SK-N-SH (cell line): ENCODE data around the gene FAM120A. TPM values are rescaled to one million over a fixed set of nuclear protein-coding genes. Genes with fewer than 3 reads are reported as not detected.

ENCODE experiments used
- CTCF ChIA-PET: fragments of 300-600, 350-600 bp; formaldehyde crosslinking; extraction: SDS; loops from one replicate; lab custom pipeline; 2021; lab: Yijun Ruan, JAX
- POLR2A ChIA-PET: fragments of 350-600 bp; sonication (Branson Sonifier 250); formaldehyde crosslinking; extraction: SDS; loops from one replicate; lab custom pipeline; 2020; ENCODE audit warnings: antibody characterized with exemption, inconsistent platforms; lab: Yijun Ruan, JAX
- DNase-seq: peaks from one replicate; pipeline ENCODE4 v3.0.0; 2012
- H2AFZ ChIP-seq: fragments of 200-600 bp; sonication (generic); 2 replicates; pipeline ENCODE4 v1.8.1; 2016; ENCODE audit warnings: antibody characterized with exemption, mild to moderate bottlenecking, low read depth
- H3F3A ChIP-seq: fragments of 200-600 bp; sonication (generic); replicated peaks from 2 replicates; pipeline ENCODE3; 2016; ENCODE audit warnings: antibody characterized with exemption, mild to moderate bottlenecking; ENCODE audit not compliant: insufficient read depth
- H3K27ac ChIP-seq, 2 experiments: fragments of 200-500 bp in 1 of 2; fragments of 200-600 bp in 1 of 2; sonication (Bioruptor generic) in 1 of 2; sonication (generic), shearing (Covaris generic) in 1 of 2; 2 replicates each; pipeline versions ENCODE4 v1.5.1 to v1.6.1; 2014 to 2016; ENCODE audit warnings: low read depth in 2 of 2, inconsistent platforms in 1 of 2, low read length in 1 of 2, mild to moderate bottlenecking in 1 of 2, mixed read lengths in 1 of 2
- H3K27me3 ChIP-seq: fragments of 200-600 bp; sonication (generic), shearing (Covaris generic); 2 replicates; pipeline ENCODE4 v1.6.1; 2016; ENCODE audit warnings: mixed run types; ENCODE audit not compliant: insufficient read depth
- H3K36me3 ChIP-seq, 2 experiments: fragments of 200-500 bp in 1 of 2; fragments of 200-600 bp in 1 of 2; sonication (Bioruptor generic) in 1 of 2; sonication (generic) in 1 of 2; replicated peaks in 1 of 2; 2 replicates each; pipeline versions ENCODE3 to v1.5.1; 2014 to 2016; ENCODE audit warnings: low read length in 1 of 2, mild to moderate bottlenecking in 1 of 2; ENCODE audit not compliant: insufficient read depth in 2 of 2, control insufficient read depth in 1 of 2
- H3K4me1 ChIP-seq, 2 experiments: fragments of 200-500 bp in 1 of 2; fragments of 200-600 bp in 1 of 2; sonication (Bioruptor generic) in 1 of 2; sonication (generic), shearing (Covaris generic) in 1 of 2; 2 replicates each; pipeline versions ENCODE4 v1.5.1 to v1.6.1; 2014 to 2016; ENCODE audit warnings: low read depth in 1 of 2, low read length in 1 of 2, mixed run types in 1 of 2; ENCODE audit not compliant: insufficient read depth in 2 of 2, control insufficient read depth in 1 of 2
- H3K4me2 ChIP-seq: fragments of 200-600 bp; sonication (generic), shearing (Covaris generic); 2 replicates; pipeline ENCODE4 v1.6.1; 2017; ENCODE audit warnings: mixed run types
- H3K4me3 ChIP-seq, 2 experiments: fragments of 200-500 bp in 1 of 2; fragments of 200-600 bp in 1 of 2; sonication (Bioruptor generic) in 1 of 2; sonication (generic), shearing (Covaris generic) in 1 of 2; 2 replicates each; pipeline versions ENCODE4 v1.5.1 to v1.8.1; 2014 to 2016; ENCODE audit warnings: low read depth in 2 of 2, inconsistent platforms in 1 of 2, low read length in 1 of 2, mild to moderate bottlenecking in 1 of 2, mixed read lengths in 1 of 2, moderate library complexity in 1 of 2
- H3K79me2 ChIP-seq: fragments of 200-600 bp; sonication (generic); 2 replicates; pipeline ENCODE4 v1.8.1; 2017; ENCODE audit warnings: mild to moderate bottlenecking; ENCODE audit not compliant: insufficient read depth
- H3K9ac ChIP-seq: fragments of 200-600 bp; sonication (generic); 2 replicates; pipeline ENCODE4 v1.6.1; 2017; ENCODE audit warnings: mixed run types
- H3K9me2 ChIP-seq: fragments of 200-600 bp; sonication (generic); 2 replicates; pipeline ENCODE4 v1.6.1; 2017; ENCODE audit warnings: mixed run types
- H3K9me3 ChIP-seq: fragments of 200-600 bp; sonication (generic); 2 replicates; pipeline ENCODE4 v1.6.1; 2017; ENCODE audit warnings: mixed run types, mild to moderate bottlenecking, moderate library complexity
- H4K20me1 ChIP-seq: fragments of 200-600 bp; sonication (generic); 2 replicates; pipeline ENCODE4 v1.6.1; 2017; ENCODE audit warnings: mild to moderate bottlenecking, mixed run types; ENCODE audit not compliant: insufficient read depth
- CHD2 ChIP-seq: fragments of 150-350 bp; IDR thresholded peaks from 2 replicates; pipeline ENCODE4 v1.6.1; 2018; ENCODE audit warnings: low read length; ENCODE audit not compliant: partially characterized antibody
- ELF1 ChIP-seq: IDR thresholded peaks from 2 replicates; pipeline ENCODE4 v1.4.0; 2012
- EP300 ChIP-seq, 2 experiments: IDR thresholded peaks; 2 replicates each; pipeline versions ENCODE4 v1.4.0 to v1.6.1; 2012; ENCODE audit warnings: borderline replicate concordance in 1 of 2, low read depth in 1 of 2, low read length in 1 of 2
- EZH2phosphoT487 ChIP-seq: fragments of 200-600 bp; sonication (generic); IDR thresholded peaks from 2 replicates; pipeline ENCODE4 v1.6.1; 2017; ENCODE audit warnings: low read depth, mixed run types, mild to moderate bottlenecking, antibody characterized with exemption, moderate library complexity, borderline replicate concordance
- GATA2 ChIP-seq: sonication (generic); formaldehyde crosslinking; IDR thresholded peaks from 2 replicates; pipeline ENCODE4 v1.5.0; 2020; ENCODE audit warnings: mild to moderate bottlenecking, missing genetic modification reagents
- JUND ChIP-seq: IDR thresholded peaks from 2 replicates; pipeline ENCODE4 v1.4.0; 2012
- PBX3 ChIP-seq: IDR thresholded peaks from 2 replicates; pipeline ENCODE4; 2012
- RAD21 ChIP-seq: IDR thresholded peaks from 2 replicates; pipeline ENCODE4 v1.6.1; 2012; ENCODE audit warnings: mild to moderate bottlenecking, low read length
- RXRA ChIP-seq: IDR thresholded peaks from 2 replicates; pipeline ENCODE4 v1.4.0; 2012; ENCODE audit warnings: low read depth, mild to moderate bottlenecking, borderline replicate concordance
- TAF1 ChIP-seq: IDR thresholded peaks from 2 replicates; pipeline ENCODE4 v1.6.1; 2012; ENCODE audit warnings: low read depth, mild to moderate bottlenecking, low read length, moderate library complexity, borderline replicate concordance
- TCF12 ChIP-seq: IDR thresholded peaks from 2 replicates; pipeline ENCODE4 v1.4.0; 2012
- TEAD4 ChIP-seq: IDR thresholded peaks from 2 replicates; pipeline ENCODE4 v1.4.0; 2012; ENCODE audit warnings: mild to moderate bottlenecking, borderline replicate concordance; ENCODE audit not compliant: insufficient read depth
- YY1 ChIP-seq: IDR thresholded peaks from 2 replicates; pipeline ENCODE4 v1.4.0; 2012; ENCODE audit warnings: low read depth, mild to moderate bottlenecking
- WGBS: methylation state at CpG from one replicate; pipeline ENCODE4 v1.1.6; 2017; ENCODE audit warnings: low lambda C conversion rate; 5-methylcytosine and 5-hydroxymethylcytosine counted together
- polyA plus RNA-seq, 3 experiments: library from polyadenylated mRNA; depleted of rRNA; stranded (reverse); fragments of >200 nt; gene quantifications; 2 replicates each; pipeline ENCODE4 v1.2.3, GENCODE V29; 2012
- TF ChIP-seq, protein P1 (sequence below): IDR thresholded peaks from 2 replicates; pipeline ENCODE4 v1.4.0; 2012; ENCODE audit warnings: low read depth, borderline replicate concordance

FAM120A gene
- polyA plus RNA-seq, 1 of the 3 experiments (the other 2 are of a cell fraction) = 58.6 TPM

- no peak for TF ChIP-seq TEAD4
- TF ChIP-seq RAD21 = no peak
- no peak for TF ChIP-seq EZH2phosphoT487
- TF ChIP-seq PBX3 = no peak
- TF ChIP-seq EP300 (IDR thresholded peaks at IDR 0.05; ENCODE audit: borderline replicate concordance in 1 of 2, low read depth in 1 of 2, low read length in 1 of 2) = no peak
- no peak for TF ChIP-seq JUND
- TF ChIP-seq RXRA = no peak
These were observed 118.2 kb downstream of the FAM120A start (continued) for GRCh38 chr9:93569621-93570174.

DNA sequence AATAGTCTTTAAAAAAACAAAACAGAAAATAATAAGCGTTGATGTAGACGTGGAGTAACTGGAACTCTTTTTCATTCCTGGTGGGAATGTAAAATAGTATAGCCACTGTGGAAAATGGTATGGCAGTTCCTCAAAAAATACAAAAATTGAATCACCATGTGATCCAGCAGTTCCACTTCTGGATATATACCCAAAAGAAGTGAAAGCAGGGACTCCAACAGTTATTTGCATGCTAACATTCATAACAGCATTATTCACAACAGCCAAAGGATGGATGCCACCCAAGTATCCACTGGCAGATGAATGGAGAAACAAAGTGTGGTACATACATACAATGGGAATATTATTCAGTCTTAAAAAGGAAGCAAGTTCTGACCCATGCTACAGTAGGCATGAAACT, 120.7 kb downstream of the FAM120A start:
- H3K9me3 ChIP-seq = peaks cover 13% of the 10 kb centered on the region
- H3K27me3 ChIP-seq = no peaks in the 10 kb centered on the region
- TF ChIP-seq TCF12 = no peak
- no peak for TF ChIP-seq JUND
- no peak for TF ChIP-seq ELF1
- TF ChIP-seq, protein P1, sequence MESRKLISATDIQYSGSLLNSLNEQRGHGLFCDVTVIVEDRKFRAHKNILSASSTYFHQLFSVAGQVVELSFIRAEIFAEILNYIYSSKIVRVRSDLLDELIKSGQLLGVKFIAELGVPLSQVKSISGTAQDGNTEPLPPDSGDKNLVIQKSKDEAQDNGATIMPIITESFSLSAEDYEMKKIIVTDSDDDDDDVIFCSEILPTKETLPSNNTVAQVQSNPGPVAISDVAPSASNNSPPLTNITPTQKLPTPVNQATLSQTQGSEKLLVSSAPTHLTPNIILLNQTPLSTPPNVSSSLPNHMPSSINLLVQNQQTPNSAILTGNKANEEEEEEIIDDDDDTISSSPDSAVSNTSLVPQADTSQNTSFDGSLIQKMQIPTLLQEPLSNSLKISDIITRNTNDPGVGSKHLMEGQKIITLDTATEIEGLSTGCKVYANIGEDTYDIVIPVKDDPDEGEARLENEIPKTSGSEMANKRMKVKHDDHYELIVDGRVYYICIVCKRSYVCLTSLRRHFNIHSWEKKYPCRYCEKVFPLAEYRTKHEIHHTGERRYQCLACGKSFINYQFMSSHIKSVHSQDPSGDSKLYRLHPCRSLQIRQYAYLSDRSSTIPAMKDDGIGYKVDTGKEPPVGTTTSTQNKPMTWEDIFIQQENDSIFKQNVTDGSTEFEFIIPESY = no peak
- no peak for TF ChIP-seq GATA2 (CRISPR knock-in tag)
- TF ChIP-seq CHD2 = no peak
- TF ChIP-seq TAF1 = no peak
- no peak for TF ChIP-seq YY1
- no peak overlapping the region for H3K4me3 ChIP-seq
- ChIA-PET POLR2A (no interaction called here), CTCF (interaction anchor here (1.0 to 1.1 kb wide), 2 partner anchors 10 to 15 kb away, joined by 3 to 4 read pairs; no protein-coding TSS in a partner anchor)
- H3K79me2 ChIP-seq = peaks cover 16% of the 10 kb centered on the region; the same call in 1 of the 2 replicates
- peaks cover 0 to 14% of the 10 kb centered on the region in 2 experiments for H3K36me3 ChIP-seq
- H2AFZ ChIP-seq = no peak overlapping the region
- H3K9me2 ChIP-seq = no peaks in the 10 kb centered on the region
- H3K4me1 ChIP-seq = peaks cover 0 to 13% of the 10 kb centered on the region in 2 experiments; a peak in 2 of 4 replicates
- WGBS = 92% methylated on average over 2 of the region's 2 CpGs
- no peak overlapping the region for H3K27ac ChIP-seq
- no peak overlapping the region for H3K9ac ChIP-seq
- no peak overlapping the region for H3K4me2 ChIP-seq
- H4K20me1 ChIP-seq = no peaks in the 10 kb centered on the region
- no peaks in the 10 kb centered on the region for H3F3A ChIP-seq
- DNase-seq = no peak
